Ammon's horn (tissue), 1 donor: Measurements from ENCODE around the gene EDDM3A.

Source experiments
- DNase-seq: peaks from one replicate; pipeline ENCODE4 v3.0.0-alpha.2; 2016; ENCODE audit warnings: low spot score

EDDM3A gene

DNA sequence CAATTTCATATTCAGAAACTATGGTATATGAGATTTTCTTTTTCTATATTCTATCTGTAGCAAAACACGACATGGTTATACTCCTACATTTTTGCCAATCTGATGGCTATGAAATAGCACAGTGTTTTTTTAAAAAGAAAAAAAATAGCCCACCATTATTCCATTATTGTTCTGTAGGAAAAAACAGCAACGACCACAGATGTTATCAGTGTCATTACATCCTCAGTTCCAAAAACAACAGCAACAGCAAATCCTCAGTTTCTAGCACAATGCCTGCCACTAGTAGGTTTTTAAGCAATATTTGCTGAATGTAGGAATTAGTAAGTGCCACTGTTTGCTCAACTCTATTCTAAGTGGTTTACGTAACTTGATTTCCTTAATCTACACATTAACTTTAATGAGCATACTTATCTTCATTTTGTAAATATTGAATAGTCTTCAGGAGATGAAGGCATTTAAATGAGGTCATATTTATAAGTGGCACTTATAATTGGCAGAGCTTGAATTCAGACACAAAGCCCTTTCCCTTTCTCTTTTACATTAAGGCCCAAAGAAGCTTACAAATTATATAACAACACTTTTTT lies 43.6 kb downstream of the EDDM3A start:
- DNase-seq, result no peak

DNA sequence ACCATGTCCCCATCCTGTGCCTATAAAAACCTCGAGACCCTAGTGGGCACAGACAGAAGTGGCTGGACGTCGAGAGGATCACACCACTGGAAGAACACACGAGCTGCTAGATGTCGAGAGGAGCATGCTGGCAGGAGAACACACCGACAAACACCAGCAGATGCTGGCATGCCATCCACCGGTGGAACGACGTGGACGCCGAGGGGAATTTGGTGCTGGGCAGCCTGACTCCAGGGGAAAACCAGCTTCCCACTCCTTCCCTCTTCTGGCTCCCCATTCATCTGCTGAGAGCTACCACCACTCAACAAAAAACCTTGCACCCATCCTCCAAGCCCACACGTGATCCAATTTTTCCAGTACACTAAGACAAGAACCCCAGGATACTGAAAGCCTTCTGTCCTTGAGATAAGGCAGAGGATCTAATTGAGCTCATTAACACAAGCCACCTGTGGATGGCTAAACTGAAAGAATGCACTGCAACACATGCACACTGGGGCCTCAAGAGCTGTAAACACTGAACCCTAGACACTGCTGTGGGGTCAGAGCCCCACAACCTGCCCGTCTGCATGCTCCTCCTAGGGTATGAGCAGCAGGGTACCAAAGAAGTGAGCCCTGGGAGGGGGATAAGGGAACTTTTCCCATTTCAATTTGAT lies 44.9 kb downstream of the EDDM3A start:
- DNase-seq, result no peak

- no peak for DNase-seq
Observed at GRCh38 chr14:20791187-20791586, 45.5 kb downstream of the EDDM3A start.

DNA sequence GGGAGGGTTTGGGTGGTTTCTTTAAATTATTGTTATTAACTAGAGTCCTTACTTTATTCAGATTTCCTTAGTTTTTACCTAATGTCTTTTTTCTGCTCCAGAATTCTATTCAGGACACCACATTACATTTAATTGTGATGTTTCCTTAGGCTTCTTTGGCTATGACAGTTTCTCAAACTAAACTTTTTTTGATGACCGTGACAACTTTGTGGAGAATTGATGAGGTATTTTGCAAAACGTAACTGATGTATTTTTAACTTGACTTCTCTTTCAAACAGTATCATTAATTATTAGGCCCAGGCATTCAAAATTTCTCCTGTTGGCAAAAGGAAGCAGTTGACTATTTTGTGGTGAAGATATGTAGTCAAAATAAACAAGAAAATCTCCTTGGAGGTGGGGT lies 45.9 kb downstream of the EDDM3A start:
- no peak for DNase-seq

- no peak for DNase-seq
Observed at GRCh38 chr14:20792556-20792955, 46.9 kb downstream of the EDDM3A start.

DNA sequence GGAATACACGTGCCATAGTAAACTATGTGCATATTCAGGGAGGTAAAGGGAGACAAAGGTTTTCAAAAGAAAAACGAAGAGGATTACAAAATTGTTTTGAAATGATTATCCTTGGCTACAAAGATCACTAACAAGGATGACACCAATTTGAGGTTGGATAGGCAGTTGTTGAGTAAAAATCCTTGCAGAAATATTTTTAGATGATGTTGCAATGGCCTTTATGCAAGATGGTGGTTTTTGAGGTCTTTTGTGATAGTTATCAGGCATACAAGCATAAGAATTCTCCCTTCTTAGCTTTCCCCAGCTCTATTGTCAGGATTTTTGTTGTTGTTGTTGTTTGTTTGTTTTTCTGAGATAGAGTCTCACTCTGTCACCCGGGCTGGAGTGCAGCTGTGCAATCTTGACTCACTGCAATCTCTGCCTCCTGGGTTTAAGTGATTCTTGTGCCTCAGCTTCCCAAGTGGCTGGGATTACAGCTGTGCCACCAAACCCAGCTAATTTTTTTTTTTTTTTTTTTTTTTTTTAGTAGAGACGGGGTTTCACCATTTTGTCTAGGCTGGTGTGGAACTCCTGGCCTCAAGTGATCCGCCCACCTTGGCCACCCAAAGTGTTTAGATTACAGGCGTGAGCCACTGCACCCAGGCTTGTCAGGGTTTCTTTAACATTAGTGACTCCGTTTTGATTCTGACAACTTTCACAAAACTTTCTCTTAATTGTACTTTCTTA lies 49.1 kb downstream of the EDDM3A start:
- DNase-seq, result no peak

- no peak for DNase-seq
Observed at GRCh38 chr14:20797164-20797563, 51.5 kb downstream of the EDDM3A start.
